Fibroblast of lung (primary cell): ENCODE measurements around the gene SPATA32.

Source experiments
- CTCF ChIP-seq, 2 donors: IDR thresholded peaks in 1 of 2; conservative IDR thresholded peaks in 1 of 2; 1 replicate in 1 of 2; 2 replicates in 1 of 2; pipeline ENCODE4 v1.5.1; 2011 to 2012; ENCODE audit warnings: low read length in 2 of 2, control low read depth in 1 of 2, inconsistent platforms in 1 of 2, low read depth in 1 of 2, mild to moderate bottlenecking in 1 of 2
- EZH2 ChIP-seq: IDR thresholded peaks from 2 replicates; pipeline ENCODE4 v1.5.1; 2012; ENCODE audit warnings: low read length, control low read depth, mild to moderate bottlenecking; ENCODE audit errors: missing control alignments

- TF ChIP-seq CTCF (conservative IDR thresholded peaks at IDR 0.05 in 1 of 2, IDR thresholded peaks at IDR 0.05 in 1 of 2; ENCODE audit: low read depth in 1 of 2, low read length in 2 of 2) = no peak
- no peak for TF ChIP-seq EZH2
Observed at GRCh38 chr17:45306623-45307022, 44.7 kb upstream of the SPATA32 start.
